ENCODE data around the gene POLR1B. TPM values are rescaled to one million over a fixed set of nuclear protein-coding genes. Genes with fewer than 3 reads are reported as not detected.

Gene POLR1B
- total RNA-seq: 16.7 and 20.9 TPM in 2 replicates

DNA sequence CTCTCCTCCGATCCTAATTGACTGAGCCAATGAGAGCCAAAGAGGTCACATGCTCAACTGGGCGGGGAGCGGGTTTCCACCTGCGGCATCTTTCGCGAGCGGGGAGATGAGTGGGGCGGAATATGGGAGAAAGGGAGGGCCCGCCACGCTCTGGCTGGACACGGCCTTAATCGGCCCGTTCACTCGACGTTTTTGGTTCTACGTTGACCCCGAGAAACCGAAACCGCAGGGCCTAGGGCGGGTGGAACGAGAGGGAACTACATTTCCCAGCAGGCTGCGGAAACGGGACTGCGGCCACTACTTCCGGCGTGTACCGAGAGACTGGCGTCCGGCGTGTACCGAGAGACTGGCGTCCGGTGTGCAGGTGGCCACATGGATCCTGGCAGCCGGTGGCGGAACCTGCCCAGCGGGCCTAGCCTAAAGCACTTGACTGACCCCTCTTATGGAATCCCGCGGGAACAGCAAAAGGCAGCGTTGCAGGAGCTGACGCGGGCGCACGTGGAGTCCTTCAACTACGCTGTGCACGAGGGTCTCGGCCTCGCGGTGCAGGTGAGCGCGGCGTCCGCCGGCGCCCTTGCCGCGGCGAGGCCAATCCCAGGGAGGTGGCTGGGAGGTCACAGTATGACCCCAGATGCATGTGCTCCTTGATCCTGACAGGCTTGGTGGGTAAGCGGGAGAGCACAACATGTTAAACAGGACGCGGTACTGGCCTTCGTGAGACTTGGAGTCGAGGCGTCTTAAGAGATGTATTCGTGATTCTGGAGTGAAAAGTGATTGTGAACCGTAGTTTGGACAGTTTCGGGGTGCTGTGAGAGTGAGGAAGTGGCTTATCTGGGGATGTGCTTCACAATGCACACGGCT is at the start of gene POLR1B:
Gene POLR1B, plus strand, starts transcription at position 343 of the 861 bp plus-strand sequence. Its CDS starts 30 bp downstream, at position 373.

DNA sequence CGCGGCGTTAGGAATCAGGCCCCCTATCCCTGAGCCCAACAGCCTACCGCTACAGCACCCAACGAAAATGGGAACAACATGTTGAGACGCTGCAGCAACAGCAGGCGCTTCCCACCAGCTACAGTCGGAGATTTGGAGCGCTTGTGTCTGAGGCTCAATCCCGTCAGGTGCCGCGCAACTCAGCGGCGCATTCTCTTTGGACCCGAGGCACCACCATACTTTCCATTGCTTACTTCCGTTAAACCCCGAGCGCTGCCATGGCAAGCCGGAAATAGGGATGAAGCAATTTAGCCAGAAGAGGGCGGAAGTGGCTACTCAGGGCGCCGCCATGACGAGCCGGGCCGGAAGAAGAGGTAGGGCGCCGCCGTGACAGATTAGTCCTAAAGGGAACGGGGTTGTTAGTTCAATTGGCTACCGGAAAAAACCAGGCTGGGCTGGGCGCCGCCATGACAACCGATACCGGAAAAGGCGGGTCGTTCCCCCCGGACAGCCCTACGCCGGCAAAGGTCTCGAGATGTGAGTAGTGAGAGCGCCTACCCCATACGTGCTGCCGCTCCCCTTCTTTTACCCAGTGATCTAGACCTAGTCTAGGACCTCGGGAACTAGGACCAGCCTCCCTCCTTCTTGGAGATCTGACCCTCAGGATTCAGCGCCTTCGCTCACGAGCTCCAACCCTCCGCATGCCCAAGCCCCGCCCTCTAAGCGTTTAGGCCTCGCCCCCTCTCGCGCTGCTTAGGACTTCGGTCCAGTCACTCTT is 42.0 kb downstream of the POLR1B start, which contains the start of gene CHCHD5:
Gene CHCHD5, plus strand, starts transcription at position 476 of the 757 bp plus-strand sequence. Its CDS starts 39 bp downstream, at position 515.

Other genes starting within 250 kb of the POLR1B start
- gene RGPD8, start 108.8 kb upstream of the POLR1B start, total RNA-seq: 7.1 and 9.5 TPM in 2 replicates
- gene TTL, start 60.3 kb upstream of the POLR1B start, total RNA-seq: 51.6 and 84.6 TPM in 2 replicates
- gene CHCHD5, start 42.1 kb downstream of the POLR1B start, total RNA-seq: 7.0 and 12.5 TPM in 2 replicates
- 122 and 398 TPM in 2 replicates for gene SLC20A1, start 103.5 kb downstream of the POLR1B start, total RNA-seq
- 0.11 TPM in 1 of 2 replicates, not detected in the other for gene NT5DC4, start 178.6 kb downstream of the POLR1B start, total RNA-seq
- gene CKAP2L, start 222.1 kb downstream of the POLR1B start, total RNA-seq: 3.9 and 15.8 TPM in 2 replicates
- gene IL1A, start 242.0 kb downstream of the POLR1B start, total RNA-seq: 0.12 and 0.22 TPM in 2 replicates

All from uterine smooth muscle cell (primary cell).